Esophagus squamous epithelium (tissue), 5 donors: Measurements from ENCODE around the gene P2RY6. TPM values are rescaled to one million over a fixed set of nuclear protein-coding genes. Genes with fewer than 3 reads are reported as not detected.

Source experiments
- DNase-seq: peaks from one replicate; lab custom pipeline; 2025; lab: John Stamatoyannopoulos, UW
- H3K27ac ChIP-seq, 4 donors: fragments of 200-600 bp; sonication (generic); one replicate each; pipeline ENCODE4 v1.5.1; 2016 to 2019; ENCODE audit warnings: mild to moderate bottlenecking in 1 of 4
- H3K27me3 ChIP-seq, 4 donors: fragments of 200-600 bp; sonication (generic); 1 replicate in 3 of 4; 2 replicates in 1 of 4; pipeline versions ENCODE4 v1.5.1 to v1.6.0; 2017 to 2021; ENCODE audit warnings: antibody characterized with exemption in 1 of 4
- H3K36me3 ChIP-seq, 3 donors: fragments of 200-600 bp; sonication (generic); one replicate each; pipeline ENCODE4 v1.5.1; 2016 to 2019
- H3K4me1 ChIP-seq, 3 donors: fragments of 200-600 bp; sonication (generic); one replicate each; pipeline ENCODE4 v1.5.1; 2017 to 2019
- H3K4me3 ChIP-seq, 4 donors: fragments of 200-600 bp; sonication (generic); 1 replicate in 3 of 4; 2 replicates in 1 of 4; pipeline ENCODE4 v1.5.1; 2016 to 2019; ENCODE audit warnings: mild to moderate bottlenecking in 2 of 4, moderate library complexity in 1 of 4
- H3K9me3 ChIP-seq, 3 donors: fragments of 200-600 bp; sonication (generic); one replicate each; pipeline ENCODE4 v1.5.1; 2016 to 2019
- POLR2A ChIP-seq, 4 donors: fragments of 450-650 bp; IDR thresholded peaks; one replicate each; pipeline ENCODE4 v1.6.1; 2017; ENCODE audit warnings: antibody characterized with exemption in 4 of 4, mild to moderate bottlenecking in 4 of 4, moderate library complexity in 3 of 4
- WGBS, 2 donors: methylation state at CpG; one replicate each; pipeline ENCODE4 v1.1.5; 2018; 5-methylcytosine and 5-hydroxymethylcytosine counted together
- intact Hi-C: fragments of 100-400 bp; cut with DNase I; formaldehyde crosslinking; loops from one replicate; pipeline ENCODE4 v1.15.0; 2022
- total RNA-seq, 4 donors: library from RNA; depleted of rRNA; stranded (reverse); fragments of >200 nt; gene quantifications; one replicate each; pipeline ENCODE4 v1.1.0, GENCODE V29; 2016
- TF ChIP-seq, protein P1 (sequence below), 6 experiments: fragments of 450-650 bp in 4 of 6; fragments of 200-600 bp in 2 of 6; sonication (generic) in 2 of 6; IDR thresholded peaks; one replicate each; pipeline ENCODE4 v1.5.1; 2016 to 2019; ENCODE audit warnings: antibody characterized with exemption in 6 of 6, mild to moderate bottlenecking in 4 of 6, moderate library complexity in 4 of 6
- donor health status: DM: yes; HTN: yes; CAD: no.

Gene P2RY6
- total RNA-seq, 4 donors from 2014 or later: 0.26 to 3.6 (median 1.3) TPM

- no peak for TF ChIP-seq POLR2A (IDR thresholded peaks at IDR 0.05)
- TF ChIP-seq, protein P1, sequence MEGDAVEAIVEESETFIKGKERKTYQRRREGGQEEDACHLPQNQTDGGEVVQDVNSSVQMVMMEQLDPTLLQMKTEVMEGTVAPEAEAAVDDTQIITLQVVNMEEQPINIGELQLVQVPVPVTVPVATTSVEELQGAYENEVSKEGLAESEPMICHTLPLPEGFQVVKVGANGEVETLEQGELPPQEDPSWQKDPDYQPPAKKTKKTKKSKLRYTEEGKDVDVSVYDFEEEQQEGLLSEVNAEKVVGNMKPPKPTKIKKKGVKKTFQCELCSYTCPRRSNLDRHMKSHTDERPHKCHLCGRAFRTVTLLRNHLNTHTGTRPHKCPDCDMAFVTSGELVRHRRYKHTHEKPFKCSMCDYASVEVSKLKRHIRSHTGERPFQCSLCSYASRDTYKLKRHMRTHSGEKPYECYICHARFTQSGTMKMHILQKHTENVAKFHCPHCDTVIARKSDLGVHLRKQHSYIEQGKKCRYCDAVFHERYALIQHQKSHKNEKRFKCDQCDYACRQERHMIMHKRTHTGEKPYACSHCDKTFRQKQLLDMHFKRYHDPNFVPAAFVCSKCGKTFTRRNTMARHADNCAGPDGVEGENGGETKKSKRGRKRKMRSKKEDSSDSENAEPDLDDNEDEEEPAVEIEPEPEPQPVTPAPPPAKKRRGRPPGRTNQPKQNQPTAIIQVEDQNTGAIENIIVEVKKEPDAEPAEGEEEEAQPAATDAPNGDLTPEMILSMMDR (IDR thresholded peaks at IDR 0.05): no peak
- H3K4me3 ChIP-seq: peak overlapping the region; percentile 4 to 89 (median 72)
- peaks cover 0 to 18% (median 0%) of the 10 kb centered on the region in 4 donors for H3K27me3 ChIP-seq
- no peaks in the 10 kb centered on the region for H3K36me3 ChIP-seq
- H3K9me3 ChIP-seq: no peaks in the 10 kb centered on the region
- intact Hi-C loops: no loop called here
- H3K4me1 ChIP-seq: peaks cover 8 to 100% (median 61%) of the 10 kb centered on the region in 3 donors
- 60 to 100% methylated on average over 1 of the region's 2 CpGs for WGBS, 2 donors
- no peak for DNase-seq
- H3K27ac ChIP-seq: peak overlapping the region in 3 of 4 donors; percentile 80 to 90 (median 85)
Observed at GRCh38 chr11:73312036-73312435, 39.9 kb downstream of the P2RY6 start.

DNA sequence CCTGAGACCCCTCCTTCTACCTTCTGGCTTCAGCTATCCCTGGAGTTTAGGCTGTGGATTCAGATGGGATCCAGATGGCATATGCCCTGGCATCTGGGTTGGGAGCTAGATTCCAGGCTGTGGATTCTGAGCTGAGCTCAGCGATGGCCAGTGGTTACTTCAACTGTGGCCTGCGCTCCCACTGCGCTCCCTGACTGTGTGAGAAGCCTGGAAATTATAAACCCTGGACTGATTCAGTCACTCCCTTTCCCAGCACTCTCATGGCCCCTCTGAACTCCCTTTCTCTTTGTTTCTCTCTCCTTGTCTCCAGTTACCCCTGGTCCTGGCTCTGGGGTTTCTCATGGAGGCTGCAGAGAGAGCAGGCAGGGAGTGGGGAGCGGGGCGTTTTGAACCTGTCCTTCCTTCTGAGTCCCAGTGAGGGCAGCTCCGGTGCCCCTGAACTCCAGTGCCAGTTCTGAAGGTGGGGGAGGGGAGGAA lies 40.8 kb downstream of the P2RY6 start:
- H3K27ac ChIP-seq: peak overlapping the region; percentile 42 to 90 (median 82)
- peaks cover 0 to 18% (median 0%) of the 10 kb centered on the region in 4 donors for H3K27me3 ChIP-seq
- intact Hi-C loops: no loop called here
- peaks cover 16 to 100% (median 69%) of the 10 kb centered on the region in 3 donors for H3K4me1 ChIP-seq
- WGBS, 2 donors: 60 to 63% methylated on average over 2 to 5 of the region's 6 CpGs
- TF ChIP-seq POLR2A (IDR thresholded peaks at IDR 0.05): no peak
- TF ChIP-seq, protein P1 (IDR thresholded peaks at IDR 0.05): no peak
- DNase-seq: no peak
- H3K9me3 ChIP-seq: no peaks in the 10 kb centered on the region
- H3K36me3 ChIP-seq: no peaks in the 10 kb centered on the region
- H3K4me3 ChIP-seq: peak overlapping the region in 3 of 4 donors; percentile 70 to 89 (median 73)

DNA sequence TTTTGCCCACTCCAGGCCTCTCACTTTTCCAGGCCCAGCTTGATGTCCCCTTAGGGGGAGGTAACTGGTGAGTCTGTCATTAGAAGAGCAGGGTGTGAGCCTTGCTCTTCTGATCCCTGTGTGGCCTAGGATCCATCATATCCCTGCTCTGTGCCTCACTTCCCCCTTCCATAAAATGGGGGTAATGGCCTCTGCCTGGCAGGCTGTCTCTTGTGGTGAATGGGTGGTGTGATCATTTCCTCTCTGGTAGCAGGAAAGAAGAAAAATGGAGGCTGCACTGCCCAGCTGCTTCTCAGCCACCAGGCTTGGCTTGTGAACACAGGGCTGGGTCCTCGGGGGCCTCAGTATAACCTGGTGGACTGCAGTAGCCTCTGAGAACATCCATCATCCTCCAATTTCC lies 41.5 kb downstream of the P2RY6 start:
- Histone ChIP-seq H3K4me1 (peaks cover 23 to 100% (median 77%) of the 10 kb centered on the region in 3 donors), H3K9me3 (no peaks in the 10 kb centered on the region), H3K27ac (peak overlapping the region; percentile 42 to 90 (median 82)), H3K36me3 (no peaks in the 10 kb centered on the region), H3K4me3 (peak overlapping the region in 2 of 4 donors; percentile 73 to 89), H3K27me3 (peaks cover 0 to 10% (median 0%) of the 10 kb centered on the region in 4 donors)
- WGBS, 2 donors: 83% methylated on average over 1 of the region's 1 CpG; no CpG with 5 or more reads in 1 of the 2 donors
- no peak for TF ChIP-seq POLR2A (IDR thresholded peaks at IDR 0.05)
- TF ChIP-seq, protein P1 (IDR thresholded peaks at IDR 0.05): no peak
- intact Hi-C loops: no loop called here
- DNase-seq: no peak

- Histone ChIP-seq H3K36me3 (no peaks in the 10 kb centered on the region), H3K4me1 (peaks cover 23 to 100% (median 74%) of the 10 kb centered on the region in 3 donors), H3K4me3 (peak overlapping the region in 2 of 4 donors; percentile 73 to 89), H3K27ac (peak overlapping the region in 3 of 4 donors; percentile 80 to 90 (median 85)), H3K9me3 (no peaks in the 10 kb centered on the region), H3K27me3 (peaks cover 0 to 4% (median 0%) of the 10 kb centered on the region in 4 donors)
- intact Hi-C loops: no loop called here
- TF ChIP-seq, protein P1 (IDR thresholded peaks at IDR 0.05): no peak
- no peak for DNase-seq
- 30 to 37% methylated on average over 2 to 3 of the region's 11 CpGs for WGBS, 2 donors
Observed at GRCh38 chr11:73314117-73314961, 42.2 kb downstream of the P2RY6 start.
